ENCODE data around the gene RNF31. TPM values are rescaled to one million over a fixed set of nuclear protein-coding genes. Genes with fewer than 3 reads are reported as not detected.

Gene RNF31
- total RNA-seq, 4 donors from 2014 or later: 33.5 to 112 (median 72.9) TPM

DNA sequence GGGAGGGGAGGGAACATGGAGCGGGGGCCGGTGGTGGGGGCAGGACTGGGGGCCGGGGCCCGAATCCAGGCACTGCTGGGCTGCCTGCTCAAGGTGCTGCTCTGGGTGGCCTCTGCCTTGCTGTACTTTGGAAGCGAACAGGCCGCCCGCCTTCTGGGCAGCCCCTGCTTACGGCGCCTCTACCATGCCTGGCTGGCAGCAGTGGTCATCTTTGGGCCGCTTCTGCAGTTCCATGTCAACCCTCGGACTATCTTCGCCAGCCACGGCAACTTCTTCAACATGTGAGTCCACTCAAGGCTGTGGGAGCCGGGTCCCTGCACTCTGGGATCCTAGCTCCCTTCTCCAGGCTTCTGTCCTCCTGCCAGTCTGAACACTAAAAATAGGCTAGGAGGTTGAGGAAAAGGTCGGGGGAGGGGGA, 15.7 kb upstream of the RNF31 start:
- Histone ChIP-seq H3K4me3 (no peak overlapping the region), H3K27me3 (no peaks in the 10 kb centered on the region), H3K9me3 (no peaks in the 10 kb centered on the region), H3K4me1 (peaks cover 0 to 7% (median 2%) of the 10 kb centered on the region in 4 donors), H3K36me3 (peaks cover 0 to 14% (median 0%) of the 10 kb centered on the region in 3 donors), H3K27ac (peak overlapping the region in 2 of 4 donors; percentile 34 to 36)
- TF ChIP-seq EP300 (IDR thresholded peaks at IDR 0.05) (no peak), POLR2A (IDR thresholded peaks at IDR 0.05) (no peak)
- TF ChIP-seq, protein P1, sequence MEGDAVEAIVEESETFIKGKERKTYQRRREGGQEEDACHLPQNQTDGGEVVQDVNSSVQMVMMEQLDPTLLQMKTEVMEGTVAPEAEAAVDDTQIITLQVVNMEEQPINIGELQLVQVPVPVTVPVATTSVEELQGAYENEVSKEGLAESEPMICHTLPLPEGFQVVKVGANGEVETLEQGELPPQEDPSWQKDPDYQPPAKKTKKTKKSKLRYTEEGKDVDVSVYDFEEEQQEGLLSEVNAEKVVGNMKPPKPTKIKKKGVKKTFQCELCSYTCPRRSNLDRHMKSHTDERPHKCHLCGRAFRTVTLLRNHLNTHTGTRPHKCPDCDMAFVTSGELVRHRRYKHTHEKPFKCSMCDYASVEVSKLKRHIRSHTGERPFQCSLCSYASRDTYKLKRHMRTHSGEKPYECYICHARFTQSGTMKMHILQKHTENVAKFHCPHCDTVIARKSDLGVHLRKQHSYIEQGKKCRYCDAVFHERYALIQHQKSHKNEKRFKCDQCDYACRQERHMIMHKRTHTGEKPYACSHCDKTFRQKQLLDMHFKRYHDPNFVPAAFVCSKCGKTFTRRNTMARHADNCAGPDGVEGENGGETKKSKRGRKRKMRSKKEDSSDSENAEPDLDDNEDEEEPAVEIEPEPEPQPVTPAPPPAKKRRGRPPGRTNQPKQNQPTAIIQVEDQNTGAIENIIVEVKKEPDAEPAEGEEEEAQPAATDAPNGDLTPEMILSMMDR (IDR thresholded peaks at IDR 0.05): no peak
- 78 to 83% methylated on average over 13 to 14 of the region's 15 CpGs for WGBS, 2 donors
- DNase-seq (ENCODE audit: low spot score in 2 of 2): no peak

DNA sequence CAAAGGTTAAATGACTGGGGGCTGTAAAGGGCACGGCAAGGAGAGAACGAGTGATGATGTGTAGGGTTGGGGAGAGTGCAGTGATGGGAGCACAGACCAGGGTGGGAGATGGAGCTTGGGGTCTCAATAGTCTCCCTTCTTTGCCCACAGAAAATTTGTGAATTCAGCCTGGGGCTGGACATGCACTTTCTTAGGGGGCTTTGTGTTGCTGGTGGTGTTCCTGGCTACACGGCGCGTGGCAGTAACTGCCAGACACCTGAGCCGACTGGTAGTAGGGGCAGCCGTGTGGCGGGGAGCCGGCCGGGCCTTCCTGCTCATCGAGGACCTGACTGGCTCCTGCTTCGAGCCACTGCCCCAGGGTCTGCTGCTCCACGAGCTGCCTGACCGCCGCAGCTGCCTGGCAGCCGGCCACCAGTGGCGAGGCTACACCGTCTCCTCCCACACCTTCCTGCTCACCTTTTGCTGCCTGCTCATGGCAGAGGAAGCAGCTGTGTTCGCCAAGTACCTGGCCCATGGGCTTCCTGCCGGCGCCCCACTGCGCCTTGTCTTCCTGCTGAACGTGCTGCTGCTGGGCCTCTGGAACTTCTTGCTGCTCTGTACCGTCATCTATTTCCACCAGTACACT, 15.1 kb upstream of the RNF31 start:
- H3K4me3 ChIP-seq: no peak overlapping the region
- H3K36me3 ChIP-seq: peaks cover 0 to 14% (median 0%) of the 10 kb centered on the region in 3 donors
- peaks cover 0 to 13% (median 8%) of the 10 kb centered on the region in 4 donors for H3K4me1 ChIP-seq
- H3K27ac ChIP-seq: peak overlapping the region in 1 of 4 donors; percentile 36
- no peaks in the 10 kb centered on the region for H3K27me3 ChIP-seq
- no peak for DNase-seq (ENCODE audit: low spot score in 2 of 2)
- no peaks in the 10 kb centered on the region for H3K9me3 ChIP-seq
- TF ChIP-seq, protein P1 (IDR thresholded peaks at IDR 0.05): no peak
- no peak for TF ChIP-seq EP300 (IDR thresholded peaks at IDR 0.05)
- TF ChIP-seq POLR2A (IDR thresholded peaks at IDR 0.05): no peak
- WGBS, 2 donors: 78 to 82% methylated on average over 22 to 23 of the region's 24 CpGs

DNA sequence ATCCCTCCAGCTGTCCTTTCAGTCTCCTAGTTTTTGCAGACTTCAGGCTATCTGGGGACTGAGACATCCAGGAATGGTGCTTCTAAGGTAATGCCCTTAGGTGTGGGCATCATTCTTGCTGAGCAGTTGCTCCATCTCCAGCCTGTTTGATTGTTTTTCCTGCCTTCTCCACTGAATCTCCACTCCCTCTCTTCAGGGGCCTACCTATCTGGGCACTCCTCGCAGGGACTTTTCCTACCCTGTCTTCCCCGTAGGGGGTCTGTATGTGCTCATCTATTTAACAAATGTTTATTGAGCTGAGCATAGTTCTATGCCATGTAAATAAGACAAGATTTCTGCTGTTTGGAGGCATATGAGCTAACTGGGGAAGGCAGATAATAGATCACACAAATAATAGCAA, 14.3 kb upstream of the RNF31 start:
- no peaks in the 10 kb centered on the region for H3K27me3 ChIP-seq
- no peak for TF ChIP-seq EP300 (IDR thresholded peaks at IDR 0.05)
- no peak for TF ChIP-seq POLR2A (IDR thresholded peaks at IDR 0.05)
- TF ChIP-seq, protein P1 (IDR thresholded peaks at IDR 0.05): no peak
- WGBS, 2 donors: 87 to 92% methylated on average over 2 of the region's 2 CpGs
- H3K4me3 ChIP-seq: no peak overlapping the region
- H3K4me1 ChIP-seq: peaks cover 0 to 21% (median 10%) of the 10 kb centered on the region in 4 donors
- no peak for DNase-seq (ENCODE audit: low spot score in 2 of 2)
- H3K9me3 ChIP-seq: no peaks in the 10 kb centered on the region
- H3K36me3 ChIP-seq: peaks cover 0 to 22% (median 4%) of the 10 kb centered on the region in 3 donors
- H3K27ac ChIP-seq: no peak overlapping the region

DNA sequence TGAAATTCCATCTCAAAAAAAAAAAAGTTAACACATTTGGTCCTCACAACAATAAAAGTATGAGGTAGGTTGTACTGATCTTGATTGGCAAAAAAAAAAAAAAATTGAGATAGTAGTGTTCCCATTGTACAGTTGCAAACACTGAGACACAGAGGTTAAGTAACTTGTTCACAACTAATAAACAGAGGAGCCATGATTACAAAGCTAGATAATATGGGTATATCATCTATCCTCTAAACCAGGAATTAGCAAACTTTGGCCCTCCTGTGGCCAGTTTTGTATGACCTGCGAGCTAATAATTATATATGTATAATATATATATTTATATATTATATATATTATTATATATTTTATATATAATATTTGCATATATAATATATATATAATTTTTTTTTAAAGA, 13.6 kb upstream of the RNF31 start:
- TF ChIP-seq POLR2A (IDR thresholded peaks at IDR 0.05) (no peak), EP300 (IDR thresholded peaks at IDR 0.05) (no peak)
- TF ChIP-seq, protein P1 (IDR thresholded peaks at IDR 0.05): no peak
- peaks cover 0 to 29% (median 11%) of the 10 kb centered on the region in 3 donors for H3K36me3 ChIP-seq
- no peaks in the 10 kb centered on the region for H3K9me3 ChIP-seq
- WGBS, 2 donors: 92 to 94% methylated on average over 1 of the region's 1 CpG
- H3K4me3 ChIP-seq: no peak overlapping the region
- peaks cover 0 to 29% (median 15%) of the 10 kb centered on the region in 4 donors for H3K4me1 ChIP-seq
- no peaks in the 10 kb centered on the region for H3K27me3 ChIP-seq
- no peak for DNase-seq (ENCODE audit: low spot score in 2 of 2)
- H3K27ac ChIP-seq: no peak overlapping the region

DNA sequence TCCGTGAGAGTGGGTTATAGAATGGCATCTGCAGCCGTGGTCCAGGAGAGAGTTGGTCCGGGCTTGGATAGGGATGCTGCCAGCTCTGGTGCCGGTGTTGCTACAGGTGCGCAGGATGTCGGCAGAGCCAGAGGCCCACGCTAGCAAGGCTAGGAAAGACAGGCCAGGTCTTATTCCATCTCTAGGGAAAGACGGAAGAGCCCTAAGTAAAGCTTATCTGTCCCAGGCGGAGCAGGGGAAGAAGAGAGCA, 11.8 kb upstream of the RNF31 start:
- H3K4me1 ChIP-seq: peaks cover 0 to 46% (median 29%) of the 10 kb centered on the region in 4 donors
- TF ChIP-seq POLR2A (IDR thresholded peaks at IDR 0.05): no peak
- TF ChIP-seq EP300 (IDR thresholded peaks at IDR 0.05): no peak
- TF ChIP-seq, protein P1 (IDR thresholded peaks at IDR 0.05): no peak
- WGBS, 2 donors: 3 to 9% methylated on average over 9 of the region's 9 CpGs
- H3K9me3 ChIP-seq: no peaks in the 10 kb centered on the region
- DNase-seq (ENCODE audit: low spot score in 2 of 2): no peak
- peak overlapping the region; percentile 28 to 99 (median 98) for H3K27ac ChIP-seq
- H3K27me3 ChIP-seq: no peaks in the 10 kb centered on the region
- H3K4me3 ChIP-seq: peak overlapping the region; percentile 76 to 97 (median 84)
- H3K36me3 ChIP-seq: peaks cover 0 to 38% (median 14%) of the 10 kb centered on the region in 3 donors
